Neutrophil (primary cell): ENCODE measurements around the gene CLCA1.

Experiments
- H3K27ac ChIP-seq: fragments of 200-600 bp; sonication (generic); 2 replicates; pipeline ENCODE4 v1.5.1; 2016; ENCODE audit warnings: mild to moderate bottlenecking, moderate library complexity
- H3K27me3 ChIP-seq: fragments of 200-600 bp; sonication (generic); 2 replicates; pipeline ENCODE4 v1.6.0; 2016; ENCODE audit warnings: mild to moderate bottlenecking
- H3K36me3 ChIP-seq: fragments of 200-600 bp; sonication (generic); 2 replicates; pipeline ENCODE4 v1.5.1; 2017
- H3K4me1 ChIP-seq, 2 experiments: fragments of 200-600 bp in 1 of 2; sonication (generic) in 1 of 2; 1 replicate in 1 of 2; 2 replicates in 1 of 2; pipeline versions ENCODE4 v1.5.1 to v1.6.1; 2013 to 2016; ENCODE audit warnings: low read depth in 1 of 2, low read length in 1 of 2, mild to moderate bottlenecking in 1 of 2, moderate library complexity in 1 of 2; ENCODE audit not compliant: control insufficient read depth in 1 of 2, insufficient read depth in 1 of 2
- H3K4me3 ChIP-seq, 2 experiments: fragments of 200-600 bp in 1 of 2; sonication (generic) in 1 of 2; 1 replicate in 1 of 2; 2 replicates in 1 of 2; pipeline ENCODE4 v1.5.1; 2013 to 2016; ENCODE audit warnings: low read depth in 1 of 2, low read length in 1 of 2, mild to moderate bottlenecking in 1 of 2, moderate library complexity in 1 of 2
- H3K9me3 ChIP-seq: fragments of 200-600 bp; sonication (generic); 2 replicates; pipeline ENCODE4 v1.5.1; 2016
- TF ChIP-seq, protein P1 (sequence below): fragments of 200-600 bp; sonication (generic); IDR thresholded peaks from 2 replicates; pipeline ENCODE4 v1.5.1; 2016; ENCODE audit warnings: antibody characterized with exemption

Gene CLCA1

DNA sequence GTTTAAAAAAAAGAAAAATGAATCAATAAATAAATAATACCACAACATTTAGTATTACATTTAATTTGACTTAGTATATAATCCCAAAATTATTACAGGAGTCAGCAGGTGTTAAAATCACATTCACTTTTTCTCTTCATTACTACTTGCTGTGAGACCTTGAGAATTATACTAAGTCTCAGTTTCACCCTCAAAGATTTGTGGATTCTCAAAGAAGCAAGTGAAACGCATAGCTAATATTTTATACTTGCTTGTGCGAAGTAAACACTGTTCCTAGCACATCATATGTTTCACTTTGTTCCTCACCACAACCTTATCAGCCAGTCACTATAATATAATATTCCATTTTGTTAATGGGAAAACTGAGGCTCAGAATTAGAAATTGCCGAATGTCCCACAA lies 4.0 kb downstream of the CLCA1 start:
- Histone ChIP-seq H3K36me3 (no peaks in the 10 kb centered on the region), H3K27me3 (no peaks in the 10 kb centered on the region), H3K9me3 (no peaks in the 10 kb centered on the region), H3K4me1 (no peaks in the 10 kb centered on the region), H3K4me3 (no peak overlapping the region), H3K27ac (no peak overlapping the region)
- TF ChIP-seq, protein P1, sequence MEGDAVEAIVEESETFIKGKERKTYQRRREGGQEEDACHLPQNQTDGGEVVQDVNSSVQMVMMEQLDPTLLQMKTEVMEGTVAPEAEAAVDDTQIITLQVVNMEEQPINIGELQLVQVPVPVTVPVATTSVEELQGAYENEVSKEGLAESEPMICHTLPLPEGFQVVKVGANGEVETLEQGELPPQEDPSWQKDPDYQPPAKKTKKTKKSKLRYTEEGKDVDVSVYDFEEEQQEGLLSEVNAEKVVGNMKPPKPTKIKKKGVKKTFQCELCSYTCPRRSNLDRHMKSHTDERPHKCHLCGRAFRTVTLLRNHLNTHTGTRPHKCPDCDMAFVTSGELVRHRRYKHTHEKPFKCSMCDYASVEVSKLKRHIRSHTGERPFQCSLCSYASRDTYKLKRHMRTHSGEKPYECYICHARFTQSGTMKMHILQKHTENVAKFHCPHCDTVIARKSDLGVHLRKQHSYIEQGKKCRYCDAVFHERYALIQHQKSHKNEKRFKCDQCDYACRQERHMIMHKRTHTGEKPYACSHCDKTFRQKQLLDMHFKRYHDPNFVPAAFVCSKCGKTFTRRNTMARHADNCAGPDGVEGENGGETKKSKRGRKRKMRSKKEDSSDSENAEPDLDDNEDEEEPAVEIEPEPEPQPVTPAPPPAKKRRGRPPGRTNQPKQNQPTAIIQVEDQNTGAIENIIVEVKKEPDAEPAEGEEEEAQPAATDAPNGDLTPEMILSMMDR, result no peak

DNA sequence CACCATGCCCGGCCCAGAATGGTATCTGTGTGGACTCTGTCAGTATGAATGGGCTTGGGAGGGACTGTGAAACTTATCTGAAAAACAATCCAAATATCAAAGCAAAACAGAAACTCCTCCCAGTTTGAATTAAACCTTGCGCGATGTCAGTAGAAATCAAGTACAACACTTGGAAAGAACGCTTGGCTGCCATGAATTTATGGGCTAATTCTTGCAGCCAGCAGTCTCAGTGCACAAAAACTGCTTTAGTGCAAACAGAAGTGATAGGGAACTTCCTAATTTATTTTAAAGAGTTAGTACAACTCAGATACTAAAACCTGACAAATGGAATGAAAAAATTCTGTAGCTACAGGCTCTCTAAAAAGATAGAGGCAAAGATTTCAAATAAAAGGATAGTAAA lies 8.5 kb downstream of the CLCA1 start:
- Histone ChIP-seq H3K27me3 (no peaks in the 10 kb centered on the region), H3K36me3 (no peaks in the 10 kb centered on the region)
- TF ChIP-seq, protein P1, result no peak

DNA sequence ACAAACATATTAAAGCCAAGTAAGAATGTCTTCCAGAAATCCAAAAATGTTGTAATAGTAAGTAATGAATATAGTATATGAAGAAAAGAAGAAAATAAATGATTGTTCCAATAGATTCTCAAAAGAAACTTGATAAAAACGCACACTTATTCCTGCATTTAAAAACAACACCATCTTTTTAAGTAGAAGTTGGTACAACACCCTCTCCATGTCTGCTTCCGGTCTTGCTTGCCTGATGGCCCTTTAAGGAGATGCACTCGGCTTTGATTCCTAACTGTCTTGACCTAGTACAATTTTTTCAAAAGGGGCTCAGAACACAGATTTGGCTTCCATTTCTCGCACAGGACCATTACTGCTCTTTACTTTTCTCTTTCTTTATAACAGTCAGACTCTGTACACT lies 9.0 kb downstream of the CLCA1 start:
- no peak overlapping the region for H3K27ac ChIP-seq
- TF ChIP-seq, protein P1, result no peak
- no peaks in the 10 kb centered on the region for H3K27me3 ChIP-seq
- no peaks in the 10 kb centered on the region for H3K4me1 ChIP-seq
- no peaks in the 10 kb centered on the region for H3K9me3 ChIP-seq
- H3K36me3 ChIP-seq, result no peaks in the 10 kb centered on the region
- no peak overlapping the region for H3K4me3 ChIP-seq

More for the DNA sequence above, 8.5 kb downstream of the CLCA1 start:
- Histone ChIP-seq H3K9me3 (no peaks in the 10 kb centered on the region), H3K4me3 (no peak overlapping the region), H3K4me1 (no peaks in the 10 kb centered on the region), H3K27ac (no peak overlapping the region)

DNA sequence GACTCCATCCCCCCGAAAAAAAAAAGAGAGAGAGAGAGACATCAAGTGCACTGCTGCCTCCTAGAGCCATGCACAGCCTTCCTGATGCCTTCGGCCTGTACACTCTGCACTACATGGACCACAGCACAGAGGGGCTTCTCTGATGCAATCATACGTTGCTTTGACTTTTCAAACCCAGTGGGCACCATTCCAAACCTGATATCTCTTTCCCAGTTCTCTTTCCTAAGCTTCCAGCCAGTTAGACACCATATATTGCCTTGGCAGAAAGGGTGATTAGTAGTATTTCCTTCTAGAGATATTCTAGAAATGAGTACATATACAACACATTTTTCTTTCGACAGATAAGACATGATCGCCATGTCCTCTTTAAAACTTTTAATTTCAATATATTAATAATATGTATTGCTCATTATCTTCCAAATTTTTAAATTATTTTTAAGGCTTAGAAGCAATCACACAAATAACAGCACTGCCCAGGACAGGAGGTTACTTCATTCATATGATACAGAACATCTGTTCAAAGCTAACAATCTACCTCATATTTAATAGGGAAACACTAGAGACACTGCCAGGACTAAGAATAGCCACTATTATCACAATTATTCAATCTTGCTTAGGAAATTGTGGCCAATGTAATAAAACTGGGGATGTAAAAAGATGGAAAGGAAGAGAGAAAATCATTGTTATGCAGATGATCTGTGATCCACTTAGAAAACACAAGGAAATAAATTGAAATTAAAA lies 9.9 kb downstream of the CLCA1 start:
- TF ChIP-seq, protein P1, result no peak
- no peaks in the 10 kb centered on the region for H3K9me3 ChIP-seq
- no peaks in the 10 kb centered on the region for H3K27me3 ChIP-seq
- H3K27ac ChIP-seq, result no peak overlapping the region
- H3K4me1 ChIP-seq, result no peaks in the 10 kb centered on the region
- no peak overlapping the region for H3K4me3 ChIP-seq
- no peaks in the 10 kb centered on the region for H3K36me3 ChIP-seq

DNA sequence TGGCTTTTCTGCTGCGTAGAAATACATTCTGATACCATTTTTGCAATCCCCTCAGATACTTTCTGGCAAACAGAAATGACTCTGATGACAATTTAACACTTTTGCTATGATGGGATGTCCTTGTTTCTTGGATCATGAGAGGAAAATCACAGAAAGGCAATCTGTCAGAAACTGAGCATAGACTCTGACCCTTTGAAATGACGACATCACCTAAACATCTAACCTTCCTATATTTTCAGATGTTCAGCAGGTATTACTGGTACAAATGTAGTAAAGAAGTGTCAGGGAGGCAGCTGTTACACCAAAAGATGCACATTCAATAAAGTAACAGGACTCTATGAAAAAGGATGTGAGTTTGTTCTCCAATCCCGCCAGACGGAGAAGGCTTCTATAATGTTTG lies 13.2 kb downstream of the CLCA1 start:
- H3K4me3 ChIP-seq, result no peak overlapping the region
- H3K36me3 ChIP-seq, result no peaks in the 10 kb centered on the region
- TF ChIP-seq, protein P1, result no peak

More for the DNA sequence above, 13.2 kb downstream of the CLCA1 start:
- H3K4me1 ChIP-seq, result no peaks in the 10 kb centered on the region
- H3K27me3 ChIP-seq, result no peaks in the 10 kb centered on the region
- H3K27ac ChIP-seq, result no peak overlapping the region
- no peaks in the 10 kb centered on the region for H3K9me3 ChIP-seq
